ENCODE measurements around the gene ST6GAL2. TPM values are rescaled to one million over a fixed set of nuclear protein-coding genes. Genes with fewer than 3 reads are reported as not detected.
A peak's percentile ranks its signal among the peaks of the same experiment; 100 is the strongest.

ST6GAL2 gene
- total and polyA plus RNA-seq, 3 experiments from 2014 or later: not detected

DNA sequence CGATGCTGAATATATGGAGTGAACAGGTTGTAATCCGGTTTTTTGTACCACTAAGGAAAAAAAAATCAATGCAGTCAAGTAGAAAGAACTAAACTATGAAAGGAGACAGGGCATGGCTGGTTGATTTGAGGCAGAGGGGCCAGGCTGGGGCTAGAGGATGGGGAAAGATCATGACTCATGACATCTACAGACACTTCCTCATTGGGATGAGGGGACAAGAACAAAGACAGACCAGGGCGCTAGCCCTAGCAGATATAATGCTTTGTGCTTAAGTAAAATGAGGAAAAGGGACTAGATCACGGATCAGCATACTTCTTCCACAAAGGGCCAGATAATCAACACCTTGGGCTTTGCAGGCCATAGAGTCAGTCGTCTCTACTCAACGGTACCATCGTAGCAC lies 55.8 kb downstream of the ST6GAL2 start:
- DNase-seq: no peak

DNA sequence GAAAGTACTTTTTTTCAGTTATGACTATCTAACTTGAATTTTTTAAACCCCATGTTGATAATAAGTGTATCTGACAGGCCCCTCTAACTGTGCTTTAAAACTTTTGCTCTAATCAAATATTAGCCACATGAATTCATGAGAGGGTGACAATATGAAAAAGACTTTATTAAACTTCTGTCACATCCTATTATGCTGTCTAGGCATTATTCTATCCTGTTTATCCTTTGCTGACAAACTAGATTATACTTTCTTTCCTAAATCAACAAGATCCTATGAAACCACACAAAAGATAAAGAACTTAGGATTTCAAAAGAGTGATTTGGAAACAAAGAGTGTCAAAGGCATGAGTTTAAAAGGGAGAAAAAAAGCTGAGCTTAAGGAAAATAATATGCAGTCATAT lies 57.8 kb downstream of the ST6GAL2 start:
- no peaks in the 10 kb centered on the region for H3K36me3 Mint-ChIP-seq
- no peak overlapping the region for H3K4me3 Mint-ChIP-seq
- H3K27ac ChIP-seq (ENCODE audit: low read depth, low read length): no peak overlapping the region
- H3K4me1 Mint-ChIP-seq: no peaks in the 10 kb centered on the region
- H3K9me3 Mint-ChIP-seq: peaks cover 0 to 3% (median 0%) of the 10 kb centered on the region in 5 donors
- ChIA-PET CTCF (no interaction called here), POLR2A (no interaction called here)
- H3K9me3 ChIP-seq (ENCODE audit: low read length): no peaks in the 10 kb centered on the region
- DNase-seq: no peak
- no peak overlapping the region for H3K4me3 ChIP-seq (ENCODE audit: low read length)
- no peaks in the 10 kb centered on the region for H3K36me3 ChIP-seq (ENCODE audit: insufficient read depth, low read length)
- H3K27me3 Mint-ChIP-seq: peaks cover 0 to 3% of the 10 kb centered on the region in 2 donors
- no peaks in the 10 kb centered on the region for H3K27me3 ChIP-seq (ENCODE audit: insufficient read depth, low read length, poor library complexity, severe bottlenecking)
- H3K4me1 ChIP-seq (ENCODE audit: insufficient read depth, low read length): no peaks in the 10 kb centered on the region
- H3K27ac Mint-ChIP-seq: no peak overlapping the region

More for the DNA sequence above, 55.8 kb downstream of the ST6GAL2 start:
- Histone ChIP-seq H3K27me3 (ENCODE audit: insufficient read depth, low read length, poor library complexity, severe bottlenecking) (no peaks in the 10 kb centered on the region), H3K4me1 (ENCODE audit: insufficient read depth, low read length) (no peaks in the 10 kb centered on the region), H3K9me3 (ENCODE audit: low read length) (no peaks in the 10 kb centered on the region), H3K27ac (ENCODE audit: low read depth, low read length) (no peak overlapping the region), H3K4me3 (ENCODE audit: low read length) (no peak overlapping the region), H3K36me3 (ENCODE audit: insufficient read depth, low read length) (no peaks in the 10 kb centered on the region)
- Mint-ChIP-seq H3K27me3 (peaks cover 0 to 3% of the 10 kb centered on the region in 2 donors), H3K4me1 (no peaks in the 10 kb centered on the region), H3K9me3 (no peaks in the 10 kb centered on the region), H3K4me3 (no peak overlapping the region), H3K27ac (peak overlapping the region in 1 of 8 donors; percentile 39), H3K36me3 (no peaks in the 10 kb centered on the region)
- CTCF ChIA-PET: no interaction called here
- POLR2A ChIA-PET: no interaction called here

GRCh38 chr2:106827158-106827557 lies 58.8 kb downstream of the ST6GAL2 start:
- H3K27ac ChIP-seq (ENCODE audit: low read depth, low read length): no peak overlapping the region
- no peaks in the 10 kb centered on the region for H3K36me3 Mint-ChIP-seq
- POLR2A ChIA-PET: no interaction called here
- no peaks in the 10 kb centered on the region for H3K4me1 ChIP-seq (ENCODE audit: insufficient read depth, low read length)
- H3K4me3 ChIP-seq (ENCODE audit: low read length): no peak overlapping the region
- no peaks in the 10 kb centered on the region for H3K4me1 Mint-ChIP-seq
- no peaks in the 10 kb centered on the region for H3K36me3 ChIP-seq (ENCODE audit: insufficient read depth, low read length)
- H3K27ac Mint-ChIP-seq: no peak overlapping the region
- DNase-seq: no peak
- no peaks in the 10 kb centered on the region for H3K27me3 ChIP-seq (ENCODE audit: insufficient read depth, low read length, poor library complexity, severe bottlenecking)
- CTCF ChIA-PET: no interaction called here
- peaks cover 0 to 3% (median 0%) of the 10 kb centered on the region in 5 donors for H3K9me3 Mint-ChIP-seq
- H3K9me3 ChIP-seq (ENCODE audit: low read length): no peaks in the 10 kb centered on the region
- no peak overlapping the region for H3K4me3 Mint-ChIP-seq
- peaks cover 0 to 3% of the 10 kb centered on the region in 2 donors for H3K27me3 Mint-ChIP-seq

GRCh38 chr2:106825161-106825560 lies 60.8 kb downstream of the ST6GAL2 start:
- CTCF ChIA-PET: no interaction called here
- H3K27me3 Mint-ChIP-seq: peaks cover 0 to 2% of the 10 kb centered on the region in 2 donors
- POLR2A ChIA-PET: no interaction called here

DNA sequence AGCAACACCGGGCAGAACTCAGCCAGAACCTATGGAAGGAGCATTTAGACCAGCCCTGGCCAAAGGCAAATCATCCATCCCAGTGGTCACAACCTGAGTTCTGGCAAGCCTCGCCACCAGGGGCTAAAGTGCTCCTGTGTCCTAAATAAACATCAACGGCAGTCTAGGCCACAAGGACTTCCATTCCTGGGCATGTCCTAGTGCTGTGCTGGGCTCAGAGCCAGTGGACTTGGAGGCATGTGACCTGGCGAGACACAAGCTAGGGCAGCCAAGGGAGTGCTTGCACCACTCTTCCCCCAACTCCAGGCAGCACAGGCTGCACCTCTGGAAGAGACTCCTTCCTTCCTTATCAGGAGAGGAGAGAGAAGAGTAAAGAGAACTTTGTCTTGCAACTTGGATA lies 69.0 kb downstream of the ST6GAL2 start:
- H3K27ac Mint-ChIP-seq: no peak overlapping the region
- H3K9me3 Mint-ChIP-seq: peaks cover 0 to 7% (median 2%) of the 10 kb centered on the region in 5 donors
- no peaks in the 10 kb centered on the region for H3K36me3 Mint-ChIP-seq
- no peaks in the 10 kb centered on the region for H3K27me3 ChIP-seq (ENCODE audit: insufficient read depth, low read length, poor library complexity, severe bottlenecking)
- DNase-seq: no peak
- ChIA-PET POLR2A (no interaction called here), CTCF (no interaction called here)
- H3K4me1 ChIP-seq (ENCODE audit: insufficient read depth, low read length): no peaks in the 10 kb centered on the region
- no peak overlapping the region for H3K4me3 Mint-ChIP-seq
- H3K4me1 Mint-ChIP-seq: no peaks in the 10 kb centered on the region
- H3K9me3 ChIP-seq (ENCODE audit: low read length): no peaks in the 10 kb centered on the region
- H3K4me3 ChIP-seq (ENCODE audit: low read length): no peak overlapping the region
- H3K27me3 Mint-ChIP-seq: peaks cover 0 to 2% of the 10 kb centered on the region in 2 donors
- H3K36me3 ChIP-seq (ENCODE audit: insufficient read depth, low read length): no peaks in the 10 kb centered on the region
- H3K27ac ChIP-seq (ENCODE audit: low read depth, low read length): no peak overlapping the region

More at GRCh38 chr2:106825161-106825560, 60.8 kb downstream of the ST6GAL2 start:
- Mint-ChIP-seq H3K4me3 (no peak overlapping the region), H3K9me3 (peaks cover 0 to 3% (median 0%) of the 10 kb centered on the region in 5 donors), H3K4me1 (no peaks in the 10 kb centered on the region), H3K36me3 (no peaks in the 10 kb centered on the region), H3K27ac (no peak overlapping the region)
- no peaks in the 10 kb centered on the region for H3K9me3 ChIP-seq (ENCODE audit: low read length)
- no peak for DNase-seq
- no peak overlapping the region for H3K4me3 ChIP-seq (ENCODE audit: low read length)
- no peaks in the 10 kb centered on the region for H3K36me3 ChIP-seq (ENCODE audit: insufficient read depth, low read length)
- no peak overlapping the region for H3K27ac ChIP-seq (ENCODE audit: low read depth, low read length)
- H3K27me3 ChIP-seq (ENCODE audit: insufficient read depth, low read length, poor library complexity, severe bottlenecking): no peaks in the 10 kb centered on the region
- no peaks in the 10 kb centered on the region for H3K4me1 ChIP-seq (ENCODE audit: insufficient read depth, low read length)

DNA sequence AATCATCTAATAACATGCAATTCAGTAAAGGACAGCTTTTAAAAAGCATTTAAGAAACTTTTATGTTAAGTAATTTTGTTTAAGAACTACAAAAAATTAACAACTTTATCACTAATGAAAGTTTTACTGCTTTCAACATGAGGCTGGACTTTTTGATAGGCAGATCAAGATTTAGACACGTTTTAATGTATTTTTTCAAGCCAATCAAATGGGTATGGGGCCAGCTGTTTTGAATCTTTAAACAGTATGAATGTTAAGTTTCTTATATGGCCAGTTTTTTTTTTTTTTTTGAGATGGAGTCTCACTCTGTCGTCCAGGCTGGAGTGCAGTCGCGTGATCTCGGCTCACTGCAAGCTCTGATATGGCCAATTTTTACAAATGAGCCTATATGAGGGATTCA lies 73.1 kb downstream of the ST6GAL2 start:
- Histone ChIP-seq H3K9me3 (ENCODE audit: low read length) (no peaks in the 10 kb centered on the region), H3K4me3 (ENCODE audit: low read length) (no peak overlapping the region), H3K27ac (ENCODE audit: low read depth, low read length) (no peak overlapping the region), H3K27me3 (ENCODE audit: insufficient read depth, low read length, poor library complexity, severe bottlenecking) (no peaks in the 10 kb centered on the region), H3K4me1 (ENCODE audit: insufficient read depth, low read length) (no peaks in the 10 kb centered on the region), H3K36me3 (ENCODE audit: insufficient read depth, low read length) (no peaks in the 10 kb centered on the region)
- Mint-ChIP-seq H3K4me1 (no peaks in the 10 kb centered on the region), H3K27ac (no peak overlapping the region), H3K27me3 (no peaks in the 10 kb centered on the region), H3K9me3 (peaks cover 0 to 3% (median 0%) of the 10 kb centered on the region in 5 donors), H3K36me3 (no peaks in the 10 kb centered on the region), H3K4me3 (no peak overlapping the region)
- no peak for DNase-seq
- CTCF ChIA-PET: no interaction called here
- POLR2A ChIA-PET: no interaction called here

DNA sequence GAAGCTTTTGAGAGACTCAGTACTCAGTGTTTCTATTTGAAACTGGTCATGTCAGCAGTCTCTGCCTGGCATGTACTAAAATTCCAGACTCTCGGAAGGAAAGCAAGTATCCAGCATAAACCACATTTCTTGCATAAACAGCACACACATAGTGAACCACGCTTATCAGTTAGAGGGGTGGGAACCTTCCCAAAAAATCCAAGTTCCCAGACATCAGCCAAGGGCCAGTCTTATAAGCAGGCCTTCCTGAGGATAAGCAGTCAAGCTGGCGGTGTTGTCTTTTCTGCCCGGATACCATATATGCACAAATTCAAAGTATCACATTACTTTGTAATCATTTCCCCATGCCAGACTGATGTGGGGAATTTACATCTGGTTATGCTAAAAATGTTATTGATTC lies 73.6 kb downstream of the ST6GAL2 start:
- POLR2A ChIA-PET: no interaction called here
- CTCF ChIA-PET: no interaction called here
- H3K27ac ChIP-seq (ENCODE audit: low read depth, low read length): no peak overlapping the region
- H3K27me3 Mint-ChIP-seq: no peaks in the 10 kb centered on the region
- H3K27ac Mint-ChIP-seq: no peak overlapping the region
- no peak overlapping the region for H3K4me3 ChIP-seq (ENCODE audit: low read length)
- no peaks in the 10 kb centered on the region for H3K4me1 Mint-ChIP-seq
- H3K4me3 Mint-ChIP-seq: no peak overlapping the region
- H3K36me3 Mint-ChIP-seq: no peaks in the 10 kb centered on the region
- no peaks in the 10 kb centered on the region for H3K36me3 ChIP-seq (ENCODE audit: insufficient read depth, low read length)
- no peaks in the 10 kb centered on the region for H3K9me3 ChIP-seq (ENCODE audit: low read length)
- peaks cover 0 to 3% (median 0%) of the 10 kb centered on the region in 5 donors for H3K9me3 Mint-ChIP-seq
- no peaks in the 10 kb centered on the region for H3K27me3 ChIP-seq (ENCODE audit: insufficient read depth, low read length, poor library complexity, severe bottlenecking)
- DNase-seq: no peak
- no peaks in the 10 kb centered on the region for H3K4me1 ChIP-seq (ENCODE audit: insufficient read depth, low read length)

- Histone ChIP-seq H3K4me3 (ENCODE audit: low read length) (no peak overlapping the region), H3K36me3 (ENCODE audit: insufficient read depth, low read length) (no peaks in the 10 kb centered on the region), H3K27ac (ENCODE audit: low read depth, low read length) (no peak overlapping the region), H3K27me3 (ENCODE audit: insufficient read depth, low read length, poor library complexity, severe bottlenecking) (no peaks in the 10 kb centered on the region), H3K4me1 (ENCODE audit: insufficient read depth, low read length) (no peaks in the 10 kb centered on the region), H3K9me3 (ENCODE audit: low read length) (no peaks in the 10 kb centered on the region)
- Mint-ChIP-seq H3K4me1 (no peaks in the 10 kb centered on the region), H3K9me3 (no peaks in the 10 kb centered on the region), H3K27me3 (no peaks in the 10 kb centered on the region), H3K27ac (no peak overlapping the region), H3K4me3 (no peak overlapping the region), H3K36me3 (no peaks in the 10 kb centered on the region)
- POLR2A ChIA-PET: no interaction called here
- no peak for DNase-seq
- CTCF ChIA-PET: no interaction called here
Measured at GRCh38 chr2:106805716-106806115, 80.3 kb downstream of the ST6GAL2 start.

- H3K36me3 Mint-ChIP-seq: no peaks in the 10 kb centered on the region
- no peaks in the 10 kb centered on the region for H3K4me1 Mint-ChIP-seq
- CTCF ChIA-PET: no interaction called here
- POLR2A ChIA-PET: no interaction called here
- Histone ChIP-seq H3K27me3 (ENCODE audit: insufficient read depth, low read length, poor library complexity, severe bottlenecking) (no peaks in the 10 kb centered on the region), H3K27ac (ENCODE audit: low read depth, low read length) (no peak overlapping the region), H3K4me1 (ENCODE audit: insufficient read depth, low read length) (no peaks in the 10 kb centered on the region), H3K36me3 (ENCODE audit: insufficient read depth, low read length) (no peaks in the 10 kb centered on the region), H3K9me3 (ENCODE audit: low read length) (no peaks in the 10 kb centered on the region), H3K4me3 (ENCODE audit: low read length) (no peak overlapping the region)
- no peaks in the 10 kb centered on the region for H3K9me3 Mint-ChIP-seq
- no peak for DNase-seq
- H3K4me3 Mint-ChIP-seq: no peak overlapping the region
- no peak overlapping the region for H3K27ac Mint-ChIP-seq
- H3K27me3 Mint-ChIP-seq: no peaks in the 10 kb centered on the region
Measured at GRCh38 chr2:106804161-106804560, 81.8 kb downstream of the ST6GAL2 start.
